Stimulated activated CD4-positive, alpha-beta T cell treated with anti-CD3 and anti-CD28 coated beads, TNF-alpha, amount 100 ng/mL, for 1 hour (primary cell): ENCODE data around the gene PDHA1.

Experiments used
- DNase-seq, 3 donors: peaks; one replicate each; pipeline ENCODE4 v3.0.0-alpha.2; 2020; ENCODE audit warnings: low read depth in 3 of 3, low spot score in 1 of 3

Gene PDHA1

GRCh38 chrX:19343535-19344408, at the start of gene PDHA1:
Gene PDHA1, plus strand, starts transcription at chrX:19343927. Its CDS starts 111 bp downstream, at chrX:19344038.
- peak; percentile 76 to 81 (median 77) for DNase-seq

GRCh38 chrX:19303256-19303880, 40.4 kb upstream of the PDHA1 start:
- DNase-seq, result no peak

- DNase-seq, result no peak
Measured at GRCh38 chrX:19326567-19326966, 17.2 kb upstream of the PDHA1 start.

GRCh38 chrX:19331831-19332230, 11.9 kb upstream of the PDHA1 start:
- no peak for DNase-seq

- DNase-seq, result no peak
Measured at GRCh38 chrX:19332983-19333382, 10.7 kb upstream of the PDHA1 start.

GRCh38 chrX:19334945-19335626, 8.6 kb upstream of the PDHA1 start:
- DNase-seq, result no peak

GRCh38 chrX:19342331-19342906, 1.3 kb upstream of the PDHA1 start:
- no peak for DNase-seq

GRCh38 chrX:19343085-19343534, 617 bp upstream of the PDHA1 start:
- DNase-seq, result no peak

- DNase-seq, result no peak
Measured at GRCh38 chrX:19344661-19345060, 934 bp downstream of the PDHA1 start.

GRCh38 chrX:19347916-19348315, 4.2 kb downstream of the PDHA1 start:
- no peak for DNase-seq

- no peak for DNase-seq
Measured at GRCh38 chrX:19349264-19349663, 5.5 kb downstream of the PDHA1 start.

GRCh38 chrX:19350941-19351384, 7.2 kb downstream of the PDHA1 start:
- no peak for DNase-seq

- DNase-seq, result no peak
Measured at GRCh38 chrX:19354625-19355024, 10.9 kb downstream of the PDHA1 start.

GRCh38 chrX:19358521-19358920, 14.8 kb downstream of the PDHA1 start:
- DNase-seq, result no peak

- no peak for DNase-seq
Measured at GRCh38 chrX:19360903-19361302, 17.2 kb downstream of the PDHA1 start.

GRCh38 chrX:19361701-19362100, 18.0 kb downstream of the PDHA1 start:
- no peak for DNase-seq

- DNase-seq, result no peak
Measured at GRCh38 chrX:19368576-19368975, 24.8 kb downstream of the PDHA1 start.

GRCh38 chrX:19370061-19370460, 26.3 kb downstream of the PDHA1 start:
- DNase-seq, result no peak

- DNase-seq, result peak in 2 of 3 donors; percentile 13 to 57
Measured at GRCh38 chrX:19372170-19372546, 28.4 kb downstream of the PDHA1 start.

- no peak for DNase-seq
Measured at GRCh38 chrX:19372547-19373331, 29.0 kb downstream of the PDHA1 start.
